Measurements from ENCODE around the gene BSN. TPM values are rescaled to one million over a fixed set of nuclear protein-coding genes. Genes with fewer than 3 reads are reported as not detected.

The BSN gene
- total RNA-seq, 2 experiments from 2014 or later: 0.08 to 0.11 TPM

GRCh38 chr3:49673715-49674496 lies 119.6 kb downstream of the BSN start, which contains the start of gene APEH:
Gene APEH, plus strand, starts transcription at chr3:49674351. Its CDS starts 51 bp downstream, at chr3:49674402.
- intact Hi-C loops (cut with DNase I, micrococcal nuclease): loop anchor here in 1 of 2 experiments (1.0 to 10.0 kb wide), 5 partner anchors 15 to 649 kb away; partner anchors contain the start of genes DAG1, IMPDH2, MST1 and NDUFAF3
- ChIA-PET CTCF (interaction anchor here (5.0 kb wide), 1 partner anchor 134 kb away, joined by 116 read pairs; no protein-coding TSS in a partner anchor), POLR2A (interaction anchor here (0.8 to 1.4 kb wide), 2 partner anchors 134 to 137 kb away, joined by 3 to 14 read pairs; no protein-coding TSS in a partner anchor)
- Histone ChIP-seq H3K9me3 (ENCODE audit: control insufficient read depth in 1 of 2, insufficient read depth in 1 of 2, low read length in 2 of 2) (no peaks in the 10 kb centered on the region), H3K4me3 (ENCODE audit: low read length) (peak within 1 kb of the TSS; percentile 81), H3K36me3 (ENCODE audit: insufficient read depth, low read length) (peaks cover 33% of the 10 kb centered on the region), H3K27me3 (ENCODE audit: control insufficient read depth in 1 of 2, insufficient read depth in 2 of 2, low read length in 2 of 2) (no peaks in the 10 kb centered on the region), H3K27ac (ENCODE audit: low read depth in 1 of 2, low read length in 2 of 2) (peak within 1 kb of the TSS; percentile 91 to 96), H3K4me1 (ENCODE audit: insufficient read depth, low read length) (peaks cover 47% of the 10 kb centered on the region)
- peak; percentile 86 for ATAC-seq (ENCODE audit: poor library complexity)
- TF ChIP-seq, protein P1, sequence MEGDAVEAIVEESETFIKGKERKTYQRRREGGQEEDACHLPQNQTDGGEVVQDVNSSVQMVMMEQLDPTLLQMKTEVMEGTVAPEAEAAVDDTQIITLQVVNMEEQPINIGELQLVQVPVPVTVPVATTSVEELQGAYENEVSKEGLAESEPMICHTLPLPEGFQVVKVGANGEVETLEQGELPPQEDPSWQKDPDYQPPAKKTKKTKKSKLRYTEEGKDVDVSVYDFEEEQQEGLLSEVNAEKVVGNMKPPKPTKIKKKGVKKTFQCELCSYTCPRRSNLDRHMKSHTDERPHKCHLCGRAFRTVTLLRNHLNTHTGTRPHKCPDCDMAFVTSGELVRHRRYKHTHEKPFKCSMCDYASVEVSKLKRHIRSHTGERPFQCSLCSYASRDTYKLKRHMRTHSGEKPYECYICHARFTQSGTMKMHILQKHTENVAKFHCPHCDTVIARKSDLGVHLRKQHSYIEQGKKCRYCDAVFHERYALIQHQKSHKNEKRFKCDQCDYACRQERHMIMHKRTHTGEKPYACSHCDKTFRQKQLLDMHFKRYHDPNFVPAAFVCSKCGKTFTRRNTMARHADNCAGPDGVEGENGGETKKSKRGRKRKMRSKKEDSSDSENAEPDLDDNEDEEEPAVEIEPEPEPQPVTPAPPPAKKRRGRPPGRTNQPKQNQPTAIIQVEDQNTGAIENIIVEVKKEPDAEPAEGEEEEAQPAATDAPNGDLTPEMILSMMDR (IDR thresholded peaks at IDR 0.05): no peak
- Mint-ChIP-seq H3K4me1 (ENCODE audit: low read depth) (peaks cover 50% of the 10 kb centered on the region), H3K36me3 (ENCODE audit: low read depth) (peaks cover 47% of the 10 kb centered on the region), H3K27me3 (no peaks in the 10 kb centered on the region), H3K9me3 (no peaks in the 10 kb centered on the region), H3K4me3 (peak within 1 kb of the TSS; percentile 97), H3K27ac (peak within 1 kb of the TSS; percentile 97)
- peak; percentile 92 to 98 (median 96) for DNase-seq

GRCh38 chr3:49674497-49674983 lies 120.3 kb downstream of the BSN start:
- TF ChIP-seq, protein P1 (IDR thresholded peaks at IDR 0.05): no peak
- Histone ChIP-seq H3K27me3 (ENCODE audit: control insufficient read depth in 1 of 2, insufficient read depth in 2 of 2, low read length in 2 of 2) (no peaks in the 10 kb centered on the region), H3K27ac (ENCODE audit: low read depth in 1 of 2, low read length in 2 of 2) (peak overlapping the region; percentile 22 to 91), H3K4me1 (ENCODE audit: insufficient read depth, low read length) (peaks cover 47% of the 10 kb centered on the region), H3K9me3 (ENCODE audit: control insufficient read depth in 1 of 2, insufficient read depth in 1 of 2, low read length in 2 of 2) (no peaks in the 10 kb centered on the region), H3K4me3 (ENCODE audit: low read length) (peak overlapping the region; percentile 81), H3K36me3 (ENCODE audit: insufficient read depth, low read length) (peaks cover 39% of the 10 kb centered on the region)
- intact Hi-C loops (cut with DNase I, micrococcal nuclease): loop anchor here in 1 of 2 experiments (1.0 to 10.0 kb wide), 4 partner anchors 50 to 650 kb away; partner anchors contain the start of genes DAG1, IMPDH2, NDUFAF3 and USP19
- Mint-ChIP-seq H3K4me1 (ENCODE audit: low read depth) (peaks cover 51% of the 10 kb centered on the region), H3K36me3 (ENCODE audit: low read depth) (peaks cover 53% of the 10 kb centered on the region), H3K27ac (peak overlapping the region; percentile 97), H3K9me3 (no peaks in the 10 kb centered on the region), H3K4me3 (peak overlapping the region; percentile 97), H3K27me3 (no peaks in the 10 kb centered on the region)
- CTCF ChIA-PET: no interaction called here
- ATAC-seq (ENCODE audit: poor library complexity) (peak; percentile 2), DNase-seq (peak in 5 of 14 experiments; percentile 8 to 40 (median 27))
- POLR2A ChIA-PET: no interaction called here

- Mint-ChIP-seq H3K9me3 (no peaks in the 10 kb centered on the region), H3K36me3 (ENCODE audit: low read depth) (peaks cover 67% of the 10 kb centered on the region), H3K27me3 (no peaks in the 10 kb centered on the region), H3K4me1 (ENCODE audit: low read depth) (peaks cover 57% of the 10 kb centered on the region), H3K27ac (peak overlapping the region; percentile 33), H3K4me3 (peak overlapping the region; percentile 25)
- TF ChIP-seq, protein P1 (IDR thresholded peaks at IDR 0.05): no peak
- Histone ChIP-seq H3K4me1 (ENCODE audit: insufficient read depth, low read length) (peaks cover 47% of the 10 kb centered on the region), H3K4me3 (ENCODE audit: low read length) (no peak overlapping the region), H3K36me3 (ENCODE audit: insufficient read depth, low read length) (peaks cover 53% of the 10 kb centered on the region), H3K27me3 (ENCODE audit: control insufficient read depth in 1 of 2, insufficient read depth in 2 of 2, low read length in 2 of 2) (no peaks in the 10 kb centered on the region), H3K9me3 (ENCODE audit: control insufficient read depth in 1 of 2, insufficient read depth in 1 of 2, low read length in 2 of 2) (no peaks in the 10 kb centered on the region), H3K27ac (ENCODE audit: low read depth in 1 of 2, low read length in 2 of 2) (no peak overlapping the region)
- DNase-seq (no peak), ATAC-seq (ENCODE audit: poor library complexity) (no peak)
- intact Hi-C loops (cut with DNase I, micrococcal nuclease): loop anchor here in 1 of 2 experiments (5.0 to 10.0 kb wide), 3 partner anchors 339 to 651 kb away; partner anchors contain the start of genes IMPDH2, NDUFAF3 and USP19
- ChIA-PET POLR2A (no interaction called here), CTCF (no interaction called here)
These were observed 121.6 kb downstream of the BSN start for GRCh38 chr3:49675912-49676311.

Data from CD4-positive, alpha-beta T cell (primary cell).